Stimulated activated CD4-positive, alpha-beta T cell treated with anti-CD3 and anti-CD28 coated beads, Interleukin-12 subunit alpha, Interleukin-12 subunit beta, amount 100 ng/mL, for 4 hours (primary cell): ENCODE measurements around the gene LINGO3.

ENCODE experiments used
- DNase-seq: peaks from one replicate; pipeline ENCODE4 v3.0.0-alpha.2; 2020

Gene LINGO3

GRCh38 chr19:2278459-2279158 is 29.3 kb downstream of the LINGO3 start:
- no peak for DNase-seq

DNA sequence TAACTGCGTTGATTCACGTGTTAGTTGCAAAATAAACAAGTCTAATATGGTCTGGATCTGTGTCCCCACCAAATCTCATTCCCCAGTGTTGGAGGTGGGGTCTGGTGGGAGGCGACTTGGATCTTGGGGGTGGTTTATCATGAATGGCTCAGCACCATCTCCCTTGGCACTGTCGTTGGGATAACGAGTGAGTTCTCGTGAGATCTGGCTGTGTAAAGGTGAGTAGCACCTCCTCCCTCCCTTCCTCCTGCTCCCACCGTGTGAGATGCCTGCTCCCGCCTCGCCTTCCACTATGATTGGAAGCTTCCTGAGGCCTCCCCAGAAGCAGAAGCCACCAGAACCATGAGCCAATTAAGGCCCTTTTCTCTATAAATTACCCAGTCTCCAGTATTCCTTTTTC is 30.8 kb downstream of the LINGO3 start:
- DNase-seq = no peak

DNA sequence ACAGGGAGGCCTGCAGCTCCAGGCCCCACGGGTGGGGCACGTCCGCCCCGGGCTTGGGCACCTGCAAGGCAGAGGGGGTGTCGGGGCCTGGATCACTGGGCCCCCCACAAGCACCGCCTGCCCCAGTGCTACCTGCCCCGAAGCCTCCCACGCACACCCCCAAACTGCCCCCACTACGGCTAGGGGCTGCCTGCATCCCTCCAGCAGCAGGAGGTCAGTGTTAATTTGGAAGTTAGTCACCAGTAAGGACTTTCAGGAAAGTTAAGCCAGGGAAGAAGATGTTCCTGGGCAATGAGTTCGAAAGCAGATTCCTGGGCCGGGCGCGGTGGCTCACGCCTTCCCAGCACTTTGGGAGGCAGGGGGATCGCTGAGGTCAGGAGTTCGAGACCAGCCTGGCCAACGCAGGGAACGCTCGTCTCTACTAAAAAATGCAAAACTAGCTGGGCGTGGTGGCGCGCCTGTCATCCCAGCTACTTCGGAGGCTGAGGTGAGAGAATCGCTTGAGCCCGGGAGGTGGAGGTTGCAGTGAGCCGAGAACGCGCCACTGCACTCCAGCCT is 31.4 kb downstream of the LINGO3 start:
- DNase-seq = no peak

DNA sequence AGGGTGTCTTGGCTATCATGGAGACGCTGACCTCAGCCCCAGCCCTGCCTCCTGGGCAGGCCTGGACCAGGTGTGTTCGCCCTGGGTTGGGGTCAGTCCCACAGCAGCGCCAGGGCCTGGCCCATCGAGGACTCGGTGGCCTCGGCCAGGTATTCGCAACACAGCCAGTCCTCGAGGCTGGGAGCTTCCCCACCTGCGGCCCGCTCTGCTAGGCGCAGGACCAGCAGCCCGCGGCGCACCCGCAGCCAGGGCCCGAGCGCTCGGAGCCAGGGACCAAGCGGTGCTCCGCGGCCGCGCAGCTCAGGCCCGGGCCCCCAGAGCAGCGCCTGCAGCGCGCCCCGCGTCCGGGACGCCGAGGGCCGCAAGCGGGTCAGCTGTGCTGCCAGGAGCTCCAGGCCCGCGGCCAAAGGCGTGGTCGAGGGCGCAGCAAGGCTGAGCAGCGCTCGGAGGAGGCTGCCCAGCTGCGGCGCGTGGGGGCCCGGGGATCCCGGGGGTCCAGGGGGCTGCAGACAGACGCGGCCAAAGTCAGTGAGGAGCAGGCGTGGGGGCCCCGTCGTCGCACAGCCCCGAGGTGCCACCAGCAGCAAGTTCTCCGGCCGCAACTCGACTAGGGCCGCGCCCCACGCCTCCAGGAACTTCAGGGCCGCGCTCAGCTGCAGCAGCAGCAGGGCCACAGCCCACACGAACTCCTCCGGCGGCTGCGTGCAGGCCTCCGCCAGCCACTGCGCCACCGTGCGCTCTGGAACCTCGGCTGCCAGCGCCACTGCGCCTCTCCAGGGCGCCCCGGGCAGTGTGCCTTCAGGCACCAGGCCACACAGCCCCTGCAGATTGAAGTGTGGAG is 32.1 kb downstream of the LINGO3 start:
- DNase-seq = no peak

DNA sequence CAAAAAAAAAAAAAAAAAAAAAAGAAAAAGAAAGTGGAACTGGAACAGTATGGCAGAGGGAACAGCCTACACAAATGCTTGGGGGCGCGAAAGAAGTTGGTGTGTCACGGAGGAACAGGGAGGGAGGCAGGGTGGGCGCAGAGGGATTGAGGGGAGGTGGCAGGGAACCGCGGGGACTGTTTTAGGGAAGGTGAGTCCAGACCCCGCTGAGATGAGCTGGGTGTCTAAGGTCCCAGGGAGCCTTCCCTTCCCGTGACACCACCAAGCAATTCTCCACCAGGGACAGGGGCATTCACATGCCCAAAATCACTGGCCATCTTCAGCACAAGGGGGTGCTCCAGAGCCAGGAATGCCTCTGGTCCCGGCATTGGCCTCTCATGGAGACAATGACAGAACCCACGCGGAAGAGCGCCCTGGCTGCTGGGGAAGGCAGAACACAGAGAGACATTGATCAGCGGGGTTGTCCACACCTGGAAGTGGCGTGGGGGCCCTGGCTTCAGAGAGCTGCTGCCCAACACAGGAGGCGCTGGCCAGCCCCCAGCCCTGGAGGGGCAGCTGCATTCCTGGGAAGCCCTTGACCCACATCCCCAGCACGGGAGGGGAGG is 32.9 kb downstream of the LINGO3 start:
- peak; percentile 37 for DNase-seq

GRCh38 chr19:2274185-2274711 is 33.7 kb downstream of the LINGO3 start:
- no peak for DNase-seq

DNA sequence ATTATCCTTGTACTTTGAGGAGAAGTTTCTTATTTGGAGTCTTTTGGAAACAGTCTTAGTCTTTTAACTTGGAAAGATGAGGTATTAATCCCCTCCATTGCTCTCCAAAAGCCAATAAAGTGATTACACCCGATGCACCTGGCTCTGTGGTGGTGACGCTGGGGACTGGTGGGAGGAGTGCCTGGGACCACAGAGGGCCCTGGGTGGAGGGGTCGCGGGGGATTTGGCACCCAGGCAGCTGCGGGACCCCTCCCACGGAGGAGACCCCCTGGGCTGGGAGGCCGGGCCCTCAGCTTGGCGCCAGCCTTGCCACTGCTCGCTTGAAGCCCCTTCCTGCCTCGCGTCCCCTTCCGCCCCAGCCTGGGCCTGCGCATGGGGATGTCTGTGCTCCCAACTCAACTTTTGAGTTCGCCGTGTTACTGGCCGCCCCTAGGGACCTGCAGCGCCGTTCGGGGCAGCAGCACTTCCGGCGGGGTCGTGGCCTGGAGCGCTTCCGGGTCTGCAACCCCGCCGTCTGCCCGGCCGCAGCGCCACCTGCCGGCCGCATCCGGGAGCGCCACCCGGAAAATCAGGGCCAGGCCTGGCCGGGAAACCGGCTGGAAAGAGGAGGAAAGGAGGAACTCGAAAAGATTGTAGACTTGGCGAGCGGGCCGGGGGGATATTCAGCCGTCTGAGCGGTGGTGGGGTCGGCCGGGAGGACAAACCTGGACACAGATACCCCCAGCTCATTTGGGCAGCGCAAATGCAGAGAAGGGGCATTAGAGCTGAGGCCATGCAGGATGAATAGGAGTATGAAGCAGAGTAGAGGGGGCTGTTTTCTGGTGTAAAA is 34.4 kb downstream of the LINGO3 start:
- peak; percentile 71 for DNase-seq

GRCh38 chr19:2271234-2272103 is 36.5 kb downstream of the LINGO3 start:
- no peak for DNase-seq

DNA sequence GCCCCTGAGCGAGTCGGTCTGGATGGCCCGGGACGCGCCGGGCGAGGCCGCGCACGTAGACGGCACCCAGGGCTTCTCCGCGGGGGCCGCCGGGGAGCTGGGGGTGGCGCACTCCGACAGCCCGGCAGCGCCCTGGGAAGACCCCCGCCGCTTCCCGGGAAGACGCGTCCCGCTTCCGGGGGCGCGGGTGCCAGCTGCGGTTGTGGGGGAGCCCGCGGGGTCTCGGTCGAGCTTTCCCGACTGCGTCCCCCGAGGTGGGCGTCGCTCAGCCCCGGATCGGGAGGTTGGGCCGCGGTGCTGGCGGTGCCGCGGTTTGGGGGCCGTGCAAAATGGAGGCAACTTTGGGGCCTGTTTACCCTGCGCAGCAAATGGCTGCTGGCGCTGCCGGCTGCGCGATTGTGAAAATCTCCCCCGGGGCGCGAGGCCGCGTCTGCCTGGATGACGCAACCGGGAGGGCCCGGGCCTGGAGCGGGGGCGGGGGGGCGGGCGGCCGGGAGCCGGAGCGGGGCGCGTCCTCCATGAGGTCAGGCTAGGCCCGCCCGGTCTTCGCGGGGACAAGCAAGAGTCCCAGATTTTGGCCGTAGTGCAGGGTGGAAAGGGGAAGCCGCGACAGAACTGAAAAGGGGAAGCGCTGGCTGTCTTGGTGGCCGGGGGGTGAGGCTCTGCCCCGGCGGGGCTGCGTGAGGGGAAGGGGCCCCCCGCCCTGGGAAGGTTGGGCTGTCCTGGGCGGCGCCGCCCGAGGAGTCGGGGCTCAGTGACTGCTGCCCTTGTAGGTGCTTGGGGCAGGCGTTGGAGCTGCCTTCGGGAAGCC is 37.3 kb downstream of the LINGO3 start:
- peak; percentile 72 for DNase-seq

DNA sequence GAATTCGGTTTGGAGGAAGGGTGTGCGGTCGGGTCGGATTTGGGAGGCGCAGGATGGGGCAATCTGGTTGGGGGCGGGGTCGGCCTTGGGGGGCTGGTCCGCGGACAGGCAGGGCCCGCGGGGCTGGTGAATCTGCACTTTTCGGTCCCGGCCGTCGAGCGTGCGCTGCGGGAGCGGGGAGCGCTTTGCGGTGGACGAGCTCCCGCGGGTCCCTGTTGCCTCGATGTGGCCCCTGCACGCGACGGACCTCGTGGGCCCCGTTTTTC is 37.9 kb downstream of the LINGO3 start:
- peak; percentile 38 for DNase-seq

DNA sequence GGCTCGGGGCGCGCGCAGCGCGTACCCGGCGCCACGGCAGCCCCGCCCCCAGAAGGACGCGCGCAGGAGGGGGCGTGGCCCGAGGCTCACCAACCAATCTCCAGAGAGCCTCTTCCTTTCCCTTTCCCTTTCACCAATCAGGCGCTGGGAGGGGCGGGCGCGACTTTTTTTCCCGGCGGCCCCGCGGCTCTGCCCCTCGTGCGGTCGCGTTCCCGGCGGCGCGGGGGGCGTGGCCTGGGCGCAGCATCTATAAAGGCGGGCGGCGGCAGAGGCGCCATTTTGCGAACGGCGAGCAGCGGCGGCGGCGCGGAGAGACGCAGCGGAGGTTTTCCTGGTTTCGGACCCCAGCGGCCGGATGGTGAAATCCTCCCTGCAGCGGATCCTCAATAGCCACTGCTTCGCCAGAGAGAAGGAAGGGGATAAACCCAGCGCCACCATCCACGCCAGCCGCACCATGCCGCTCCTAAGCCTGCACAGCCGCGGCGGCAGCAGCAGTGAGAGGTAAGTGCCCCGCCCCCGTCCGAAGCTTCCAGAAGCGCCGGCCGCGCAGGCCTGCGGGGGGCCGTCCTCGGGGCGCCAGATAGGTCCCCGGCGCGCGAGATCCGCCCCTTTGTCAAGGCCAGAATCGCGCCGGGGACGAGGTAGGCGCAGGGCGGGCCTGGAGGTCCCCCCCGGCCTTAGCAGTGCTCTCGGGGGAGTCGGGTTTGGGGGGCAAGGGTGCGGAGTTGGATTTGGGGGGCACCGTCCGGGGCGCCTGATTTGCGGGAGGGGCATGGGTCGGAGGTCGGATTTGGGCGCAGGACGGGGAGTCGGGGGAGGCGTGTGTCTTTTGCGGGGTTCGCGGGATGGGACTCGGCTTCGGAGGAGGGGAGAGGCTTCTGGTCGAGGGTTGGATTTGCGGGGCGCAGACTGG is 38.5 kb downstream of the LINGO3 start:
- DNase-seq = peak; percentile 99

- DNase-seq = no peak
Observed at GRCh38 chr19:2268861-2269243, 39.1 kb downstream of the LINGO3 start.

DNA sequence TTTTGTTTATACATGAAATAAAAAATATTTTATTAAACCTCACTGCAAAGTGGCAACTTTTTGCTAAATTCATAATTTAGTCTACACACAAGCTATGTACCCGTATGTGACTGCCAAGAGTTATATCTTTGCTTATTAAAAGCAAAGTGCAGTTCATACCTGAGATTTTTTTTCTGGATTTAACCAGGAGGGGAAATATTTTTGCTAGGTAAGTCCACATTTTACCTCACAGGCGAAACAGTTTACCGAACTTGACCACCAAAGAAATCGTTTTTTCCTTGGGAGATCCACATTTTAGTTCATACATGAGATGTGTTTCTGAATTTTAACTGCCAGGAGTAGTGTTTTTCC is 39.5 kb downstream of the LINGO3 start:
- no peak for DNase-seq

DNA sequence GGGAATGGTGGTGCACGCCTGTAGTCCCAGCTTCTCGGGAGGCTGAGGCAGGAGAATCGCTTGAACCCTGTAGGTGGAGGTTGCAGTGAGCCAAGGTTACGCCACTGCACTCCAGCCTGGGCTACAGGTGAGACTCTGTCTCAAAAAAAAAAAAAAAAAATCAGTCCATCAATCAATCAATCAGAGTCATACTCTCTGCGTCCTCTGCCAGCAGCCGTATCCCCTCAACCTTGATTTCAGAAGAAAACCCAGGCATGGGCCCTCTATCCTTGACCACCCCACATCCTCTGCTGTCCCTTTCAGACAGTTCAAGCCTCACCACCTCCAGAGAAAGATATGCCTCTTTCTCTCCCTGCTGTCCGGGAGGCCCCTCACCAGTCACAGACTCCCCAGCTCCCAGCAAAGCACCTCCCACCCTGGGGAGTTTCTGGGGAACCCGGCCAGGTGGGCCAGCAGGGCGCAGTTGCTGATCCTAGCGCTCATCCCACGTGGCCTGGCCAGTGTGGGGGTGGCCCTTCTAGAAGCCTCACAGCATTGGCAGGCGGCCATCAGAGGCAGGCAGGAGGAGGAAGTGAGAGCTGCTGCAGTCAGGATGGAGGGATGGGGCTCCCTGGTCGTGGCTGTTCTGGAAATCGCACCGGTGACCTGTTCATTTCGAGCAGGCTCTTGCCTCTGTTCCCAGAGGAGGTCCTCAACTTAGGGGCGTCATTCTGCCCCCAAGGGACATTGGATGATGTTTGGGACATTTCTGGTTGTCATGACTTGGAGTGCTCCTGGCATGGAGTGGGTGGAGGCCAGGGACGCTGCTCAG is 41.6 kb downstream of the LINGO3 start:
- DNase-seq = no peak

DNA sequence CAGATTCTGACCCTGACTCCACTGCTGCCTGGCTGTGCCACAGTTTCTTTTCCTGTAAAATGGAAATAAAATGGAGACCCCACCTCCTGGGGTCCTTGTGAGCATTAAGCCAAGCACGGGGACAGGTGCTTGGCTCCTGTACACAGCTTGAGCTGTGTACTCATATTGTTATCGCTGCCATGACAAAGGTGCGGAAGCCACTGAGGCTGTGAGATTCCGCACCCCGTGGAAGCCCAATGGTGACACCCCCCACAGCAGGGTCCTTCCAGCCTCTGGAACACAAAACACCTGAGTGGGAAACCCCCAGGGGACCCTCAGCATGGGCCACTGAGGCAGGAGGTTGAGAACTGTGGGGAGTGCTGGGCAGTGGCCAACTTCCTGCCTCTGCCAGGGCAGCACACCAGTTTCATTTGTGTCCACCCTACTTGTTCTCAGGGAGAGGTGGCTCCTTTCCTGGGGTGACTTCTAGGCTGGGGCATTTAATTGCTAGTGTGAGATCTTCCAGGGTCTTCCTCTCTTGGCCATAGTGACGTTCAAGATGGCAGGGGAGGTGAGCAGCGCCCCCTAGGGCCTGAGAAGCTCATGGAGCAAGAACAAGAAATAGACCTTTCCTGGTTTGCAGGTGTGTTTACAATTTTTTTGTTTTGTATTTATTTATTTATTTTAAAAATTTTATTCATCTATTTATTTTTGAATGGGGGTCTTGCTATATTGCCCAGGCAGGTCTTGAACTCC is 46.3 kb downstream of the LINGO3 start:
- DNase-seq = peak; percentile 42

DNA sequence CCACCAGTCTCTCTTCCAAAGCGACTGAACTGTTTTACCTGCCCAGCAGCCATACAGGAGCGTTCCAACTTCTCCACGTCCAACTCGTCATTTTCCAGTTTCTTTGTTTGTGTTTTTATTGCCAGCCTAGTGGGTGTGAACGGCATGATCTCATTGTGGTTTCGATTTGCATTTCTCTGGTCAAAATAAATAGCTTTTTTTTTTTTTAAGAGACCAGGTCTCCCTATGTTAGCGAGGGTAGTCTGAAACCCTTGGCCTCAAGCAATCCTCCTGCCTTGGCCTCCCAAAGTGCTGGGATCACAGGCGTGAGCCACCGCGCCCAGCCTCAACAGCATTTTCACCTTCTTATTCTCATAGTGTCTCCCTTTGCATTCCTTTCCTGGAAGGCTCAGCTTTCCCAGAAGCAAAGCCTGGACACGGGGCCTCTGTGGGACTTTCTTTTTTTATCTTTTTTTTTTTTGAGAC is 47.6 kb downstream of the LINGO3 start:
- no peak for DNase-seq

- no peak for DNase-seq
Observed at GRCh38 chr19:2259336-2259735, 48.6 kb downstream of the LINGO3 start.
